Activated T-helper 2 cell treated with anti-CD3 and anti-CD28 coated beads, Interferon-gamma antibody, Interleukin-2, Interleukin-4, amounts not matched to agents 10 μg/mL and 5 μg/mL and 100 μg/mL, durations not matched to agents 14 hours and 24 hours and 36 hours (primary cell): ENCODE data around the gene ROBO3. TPM values are rescaled to one million over a fixed set of nuclear protein-coding genes. Genes with fewer than 3 reads are reported as not detected.

Experiments
- DNase-seq: peaks from one replicate; pipeline ENCODE4 v3.0.0; 2021; ENCODE audit warnings: low spot score
- H3K27ac Mint-ChIP-seq: one replicate; pipeline ENCODE4 v1.8.0; 2021; ENCODE audit warnings: mixed read lengths
- H3K27me3 Mint-ChIP-seq: one replicate; pipeline ENCODE4 v1.8.0; 2021; ENCODE audit warnings: low read depth, mixed read lengths
- H3K36me3 Mint-ChIP-seq: one replicate; pipeline ENCODE4 v1.8.0; 2021; ENCODE audit warnings: low read depth, mixed read lengths
- H3K4me1 Mint-ChIP-seq: one replicate; pipeline ENCODE4 v1.8.0; 2021; ENCODE audit warnings: low read depth, mixed read lengths
- H3K4me3 Mint-ChIP-seq: one replicate; pipeline ENCODE4 v1.8.0; 2021; ENCODE audit warnings: low read depth, mild to moderate bottlenecking, moderate library complexity, mixed read lengths
- H3K9me3 Mint-ChIP-seq: one replicate; pipeline ENCODE4 v1.8.0; 2021; ENCODE audit warnings: mixed read lengths
- intact Hi-C: fragments of 100-400 bp; cut with micrococcal nuclease; formaldehyde crosslinking; loops from one replicate; pipeline ENCODE4 v1.15.1; 2023
- total RNA-seq: library from RNA; stranded (reverse); gene quantifications from 2 replicates; pipeline ENCODE4 v1.2.3, GENCODE V29; 2022

Gene ROBO3
- total RNA-seq, 1 donor from 2014 or later = 10.6 TPM

GRCh38 chr11:124870430-124870829, 5.2 kb downstream of the ROBO3 start:
- Mint-ChIP-seq H3K4me1 (peaks cover 9% of the 10 kb centered on the region), H3K27me3 (peaks cover 92% of the 10 kb centered on the region), H3K27ac (no peak overlapping the region), H3K9me3 (no peaks in the 10 kb centered on the region), H3K36me3 (no peaks in the 10 kb centered on the region), H3K4me3 (no peak overlapping the region)
- intact Hi-C loops = no loop called here
- DNase-seq = no peak

GRCh38 chr11:124872280-124872679, 7.0 kb downstream of the ROBO3 start:
- H3K27me3 Mint-ChIP-seq = peaks cover 79% of the 10 kb centered on the region

GRCh38 chr11:124872741-124873140, 7.5 kb downstream of the ROBO3 start:
- Mint-ChIP-seq H3K27me3 (peaks cover 76% of the 10 kb centered on the region), H3K9me3 (no peaks in the 10 kb centered on the region), H3K4me3 (no peak overlapping the region), H3K36me3 (no peaks in the 10 kb centered on the region), H3K4me1 (peaks cover 10% of the 10 kb centered on the region), H3K27ac (no peak overlapping the region)
- intact Hi-C loops = no loop called here
- no peak for DNase-seq

More at GRCh38 chr11:124872280-124872679, 7.0 kb downstream of the ROBO3 start:
- Mint-ChIP-seq H3K4me3 (no peak overlapping the region), H3K9me3 (no peaks in the 10 kb centered on the region), H3K4me1 (peaks cover 8% of the 10 kb centered on the region), H3K27ac (no peak overlapping the region), H3K36me3 (no peaks in the 10 kb centered on the region)
- no peak for DNase-seq
- intact Hi-C loops = no loop called here

- H3K9me3 Mint-ChIP-seq = no peaks in the 10 kb centered on the region
- no peak overlapping the region for H3K4me3 Mint-ChIP-seq
- H3K27ac Mint-ChIP-seq = no peak overlapping the region
- H3K4me1 Mint-ChIP-seq = peaks cover 12% of the 10 kb centered on the region
- H3K27me3 Mint-ChIP-seq = peaks cover 64% of the 10 kb centered on the region
- no peak for DNase-seq
- no peaks in the 10 kb centered on the region for H3K36me3 Mint-ChIP-seq
- intact Hi-C loops = no loop called here
Measured at GRCh38 chr11:124873951-124874350, 8.7 kb downstream of the ROBO3 start.

GRCh38 chr11:124874571-124875255, 9.5 kb downstream of the ROBO3 start:
- no peaks in the 10 kb centered on the region for H3K9me3 Mint-ChIP-seq
- no peak for DNase-seq
- H3K4me3 Mint-ChIP-seq = no peak overlapping the region
- intact Hi-C loops = loop anchor here (5.0 kb wide), 2 partner anchors 127 to 268 kb away; no protein-coding TSS in a partner anchor
- H3K27me3 Mint-ChIP-seq = peaks cover 56% of the 10 kb centered on the region
- H3K36me3 Mint-ChIP-seq = no peaks in the 10 kb centered on the region
- peaks cover 12% of the 10 kb centered on the region for H3K4me1 Mint-ChIP-seq
- H3K27ac Mint-ChIP-seq = no peak overlapping the region

GRCh38 chr11:124875401-124875800, 10.2 kb downstream of the ROBO3 start:
- peak overlapping the region; percentile 28 for H3K27ac Mint-ChIP-seq

GRCh38 chr11:124875943-124876817, 10.9 kb downstream of the ROBO3 start:
- peak; percentile 76 for DNase-seq
- H3K36me3 Mint-ChIP-seq = no peaks in the 10 kb centered on the region
- peak overlapping the region; percentile 86 for H3K27ac Mint-ChIP-seq
- peak overlapping the region; percentile 82 for H3K4me3 Mint-ChIP-seq
- intact Hi-C loops = loop anchor here (1.0 to 5.0 kb wide), 3 partner anchors 78 to 266 kb away; partner anchors contain the start of gene CCDC15
- no peaks in the 10 kb centered on the region for H3K9me3 Mint-ChIP-seq
- peaks cover 12% of the 10 kb centered on the region for H3K4me1 Mint-ChIP-seq
- H3K27me3 Mint-ChIP-seq = peaks cover 42% of the 10 kb centered on the region

More at GRCh38 chr11:124875401-124875800, 10.2 kb downstream of the ROBO3 start:
- H3K36me3 Mint-ChIP-seq = no peaks in the 10 kb centered on the region
- no peaks in the 10 kb centered on the region for H3K9me3 Mint-ChIP-seq
- intact Hi-C loops = loop anchor here (5.0 kb wide), 2 partner anchors 128 to 267 kb away; no protein-coding TSS in a partner anchor
- no peak for DNase-seq
- peaks cover 12% of the 10 kb centered on the region for H3K4me1 Mint-ChIP-seq
- peaks cover 49% of the 10 kb centered on the region for H3K27me3 Mint-ChIP-seq
- H3K4me3 Mint-ChIP-seq = peak overlapping the region; percentile 64

- no peaks in the 10 kb centered on the region for H3K36me3 Mint-ChIP-seq
- no peak for DNase-seq
- peak overlapping the region; percentile 86 for H3K27ac Mint-ChIP-seq
- H3K9me3 Mint-ChIP-seq = no peaks in the 10 kb centered on the region
- peaks cover 12% of the 10 kb centered on the region for H3K4me1 Mint-ChIP-seq
- intact Hi-C loops = loop anchor here (1.0 to 5.0 kb wide), 3 partner anchors 77 to 265 kb away; partner anchors contain the start of gene CCDC15
- peaks cover 37% of the 10 kb centered on the region for H3K27me3 Mint-ChIP-seq
- peak overlapping the region; percentile 82 for H3K4me3 Mint-ChIP-seq
Measured at GRCh38 chr11:124876818-124877630, 11.8 kb downstream of the ROBO3 start.

- Mint-ChIP-seq H3K27ac (peak overlapping the region; percentile 86), H3K36me3 (no peaks in the 10 kb centered on the region), H3K27me3 (peaks cover 32% of the 10 kb centered on the region)
Measured at GRCh38 chr11:124877631-124877909, 12.3 kb downstream of the ROBO3 start.

GRCh38 chr11:124877910-124878758, 12.9 kb downstream of the ROBO3 start:
- no peaks in the 10 kb centered on the region for H3K9me3 Mint-ChIP-seq
- no peak for DNase-seq
- no peaks in the 10 kb centered on the region for H3K36me3 Mint-ChIP-seq
- H3K27me3 Mint-ChIP-seq = peaks cover 28% of the 10 kb centered on the region
- H3K4me1 Mint-ChIP-seq = peaks cover 12% of the 10 kb centered on the region
- peak overlapping the region; percentile 82 for H3K4me3 Mint-ChIP-seq
- intact Hi-C loops = loop anchor here (5.0 kb wide), 2 partner anchors 131 to 264 kb away; no protein-coding TSS in a partner anchor
- no peak overlapping the region for H3K27ac Mint-ChIP-seq

More at GRCh38 chr11:124877631-124877909, 12.3 kb downstream of the ROBO3 start:
- Mint-ChIP-seq H3K9me3 (no peaks in the 10 kb centered on the region), H3K4me1 (peaks cover 12% of the 10 kb centered on the region), H3K4me3 (peak overlapping the region; percentile 82)
- intact Hi-C loops = loop anchor here (5.0 kb wide), 2 partner anchors 130 to 265 kb away; no protein-coding TSS in a partner anchor
- no peak for DNase-seq

GRCh38 chr11:124878759-124879492, 13.7 kb downstream of the ROBO3 start:
- H3K4me1 Mint-ChIP-seq = peaks cover 12% of the 10 kb centered on the region
- H3K36me3 Mint-ChIP-seq = no peaks in the 10 kb centered on the region
- H3K27me3 Mint-ChIP-seq = peaks cover 20% of the 10 kb centered on the region
- no peak overlapping the region for H3K27ac Mint-ChIP-seq
- H3K4me3 Mint-ChIP-seq = no peak overlapping the region
- DNase-seq = no peak
- intact Hi-C loops = loop anchor here (5.0 kb wide), 2 partner anchors 132 to 263 kb away; no protein-coding TSS in a partner anchor
- H3K9me3 Mint-ChIP-seq = no peaks in the 10 kb centered on the region
